HEK293 (cell line): ENCODE data around the gene BLVRB.
A peak's percentile ranks its signal among the peaks of the same experiment; 100 is the strongest.

Experiments used
- CTCF ChIA-PET: fragments of 350-600 bp; formaldehyde crosslinking; extraction: SDS; loops from one replicate; lab custom pipeline; 2021; ENCODE audit warnings: antibody characterized with exemption; lab: Yijun Ruan, JAX
- POLR2A ChIA-PET: fragments of 300-600 bp; formaldehyde crosslinking; extraction: SDS; loops from one replicate; lab custom pipeline; 2020; ENCODE audit warnings: antibody characterized with exemption, inconsistent platforms; lab: Yijun Ruan, JAX
- H3K27ac ChIP-seq: fragments of 200-500 bp; sonication (Bioruptor generic); 2 replicates; pipeline ENCODE4 v1.5.1; 2014; ENCODE audit warnings: low read depth, low read length, control low read depth, inconsistent platforms; ENCODE audit errors: extremely low read depth
- H3K36me3 ChIP-seq, 2 experiments: fragments of 200-500 bp in 1 of 2; sonication (Bioruptor generic) in 1 of 2; 1 replicate in 1 of 2; 2 replicates in 1 of 2; pipeline ENCODE4 v1.5.1; 2014 to 2017; ENCODE audit warnings: inconsistent platforms in 2 of 2, low read length in 2 of 2; ENCODE audit not compliant: control insufficient read depth in 2 of 2, insufficient read depth in 1 of 2
- H3K4me1 ChIP-seq: fragments of 200-500 bp; sonication (Bioruptor generic); 2 replicates; pipeline ENCODE4 v1.5.1; 2014; ENCODE audit warnings: mild to moderate bottlenecking, low read length, inconsistent platforms; ENCODE audit not compliant: control insufficient read depth, insufficient read depth
- H3K4me3 ChIP-seq: 2 replicates; pipeline ENCODE4 v1.5.1; 2011; ENCODE audit warnings: low read depth, mild to moderate bottlenecking, control low read depth, low read length, moderate library complexity
- H3K9me3 ChIP-seq: fragments of 200-500 bp; sonication (Bioruptor generic); 2 replicates; pipeline ENCODE4 v1.5.1; 2014; ENCODE audit warnings: low read depth, low read length, inconsistent platforms; ENCODE audit not compliant: control insufficient read depth, insufficient read depth
- KLF1 ChIP-seq: fragments of 450-650 bp; formaldehyde crosslinking; IDR thresholded peaks from 2 replicates; pipeline ENCODE4 v1.5.1; 2016; ENCODE audit warnings: missing biosample characterization, missing genetic modification characterization
- KLF7 ChIP-seq: fragments of 450-650 bp; formaldehyde crosslinking; IDR thresholded peaks from 2 replicates; pipeline ENCODE4 v1.5.1; 2016; ENCODE audit warnings: missing biosample characterization, missing genetic modification characterization, borderline replicate concordance
- MYNN ChIP-seq: fragments of 450-650 bp; formaldehyde crosslinking; IDR thresholded peaks from 2 replicates; pipeline ENCODE4 v1.5.1; 2016; ENCODE audit warnings: missing biosample characterization, missing genetic modification characterization, borderline replicate concordance
- SP3 ChIP-seq: fragments of 450-650 bp; formaldehyde crosslinking; IDR thresholded peaks from 2 replicates; pipeline ENCODE4 v1.5.1; 2016; ENCODE audit warnings: missing biosample characterization, missing genetic modification characterization
- ZFP37 ChIP-seq: fragments of 450-650 bp; formaldehyde crosslinking; IDR thresholded peaks from 2 replicates; pipeline ENCODE4 v1.5.1; 2016; ENCODE audit warnings: missing biosample characterization, missing genetic modification characterization
- ZNF132 ChIP-seq: fragments of 450-650 bp; formaldehyde crosslinking; IDR thresholded peaks from 2 replicates; pipeline ENCODE4 v1.5.1; 2017; ENCODE audit warnings: missing biosample characterization, missing genetic modification characterization, borderline replicate concordance
- ZNF214 ChIP-seq: fragments of 450-650 bp; formaldehyde crosslinking; IDR thresholded peaks from 2 replicates; pipeline ENCODE4 v1.5.1; 2017; ENCODE audit warnings: missing biosample characterization, mild to moderate bottlenecking, missing genetic modification characterization, borderline replicate concordance
- ZNF366 ChIP-seq: fragments of 450-650 bp; formaldehyde crosslinking; conservative IDR thresholded peaks from 2 replicates; pipeline ENCODE4 v1.5.1; 2016; ENCODE audit warnings: missing biosample characterization, missing genetic modification characterization
- ZNF404 ChIP-seq: fragments of 450-650 bp; formaldehyde crosslinking; IDR thresholded peaks from 2 replicates; pipeline ENCODE4 v1.5.1; 2017; ENCODE audit warnings: missing biosample characterization, missing genetic modification characterization
- ZNF416 ChIP-seq: fragments of 450-650 bp; formaldehyde crosslinking; IDR thresholded peaks from 2 replicates; pipeline ENCODE4 v1.5.1; 2016; ENCODE audit warnings: missing biosample characterization, missing genetic modification characterization
- ZNF433 ChIP-seq: fragments of 450-650 bp; formaldehyde crosslinking; IDR thresholded peaks from 2 replicates; pipeline ENCODE4 v1.5.1; 2016; ENCODE audit warnings: missing biosample characterization, missing genetic modification characterization, low read depth
- ZNF560 ChIP-seq: fragments of 450-650 bp; formaldehyde crosslinking; IDR thresholded peaks from 2 replicates; pipeline ENCODE4 v1.5.1; 2017; ENCODE audit warnings: missing biosample characterization, missing genetic modification characterization, borderline replicate concordance
- ZNF624 ChIP-seq: fragments of 450-650 bp; formaldehyde crosslinking; IDR thresholded peaks from 2 replicates; pipeline ENCODE4 v1.5.1; 2017; ENCODE audit warnings: missing biosample characterization, missing genetic modification characterization
- ZNF768 ChIP-seq: fragments of 450-650 bp; formaldehyde crosslinking; IDR thresholded peaks from 2 replicates; pipeline ENCODE4 v1.5.1; 2018; ENCODE audit warnings: missing biosample characterization, mild to moderate bottlenecking, missing genetic modification characterization
- ZNF791 ChIP-seq: fragments of 450-650 bp; formaldehyde crosslinking; IDR thresholded peaks from 2 replicates; pipeline ENCODE4 v1.5.1; 2016; ENCODE audit warnings: missing biosample characterization, missing genetic modification characterization
- TF ChIP-seq, protein P1 (sequence below): fragments of 450-650 bp; formaldehyde crosslinking; IDR thresholded peaks from 2 replicates; pipeline ENCODE4 v1.5.1; 2016; ENCODE audit warnings: missing biosample characterization, missing genetic modification characterization
- TF ChIP-seq, protein P2 (sequence below): fragments of 450-650 bp; formaldehyde crosslinking; IDR thresholded peaks from 2 replicates; pipeline ENCODE4 v1.5.1; 2016; ENCODE audit warnings: missing biosample characterization, missing genetic modification characterization

BLVRB gene

DNA sequence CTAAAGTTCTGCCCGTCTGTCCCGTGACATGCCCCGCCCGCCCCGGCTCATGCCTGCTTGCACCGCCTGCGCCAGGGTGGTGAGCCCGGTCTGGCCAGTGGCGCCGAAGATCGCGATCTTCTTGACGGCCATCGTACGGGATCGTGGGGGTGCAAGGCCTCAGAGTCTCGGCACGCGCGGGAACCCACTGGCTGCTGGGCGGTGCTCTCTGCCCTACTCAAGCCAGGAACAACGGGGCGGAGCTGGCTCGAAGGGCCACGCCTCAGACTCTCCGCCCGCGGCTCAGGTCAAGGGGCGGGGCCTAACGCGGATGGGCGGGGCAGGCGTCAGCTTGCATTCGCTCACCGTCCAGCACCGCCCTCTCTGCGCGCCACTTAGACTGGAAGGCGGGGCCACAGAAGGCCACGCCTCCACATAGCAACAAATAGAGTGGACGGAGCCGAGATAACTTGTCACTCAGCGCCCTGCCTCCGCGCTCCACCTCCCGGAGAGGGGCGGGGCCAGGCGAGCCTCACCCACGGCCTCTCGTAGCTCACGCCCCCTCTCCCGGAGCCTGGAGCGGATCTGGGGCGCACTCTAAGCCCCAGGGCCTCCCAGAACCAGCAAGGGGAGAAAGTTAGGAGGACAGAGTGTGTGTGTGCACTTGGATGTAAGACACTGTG, at the start of gene BLVRB (continued):
- peak; percentile 98 for TF ChIP-seq KLF1
- TF ChIP-seq, protein P1, sequence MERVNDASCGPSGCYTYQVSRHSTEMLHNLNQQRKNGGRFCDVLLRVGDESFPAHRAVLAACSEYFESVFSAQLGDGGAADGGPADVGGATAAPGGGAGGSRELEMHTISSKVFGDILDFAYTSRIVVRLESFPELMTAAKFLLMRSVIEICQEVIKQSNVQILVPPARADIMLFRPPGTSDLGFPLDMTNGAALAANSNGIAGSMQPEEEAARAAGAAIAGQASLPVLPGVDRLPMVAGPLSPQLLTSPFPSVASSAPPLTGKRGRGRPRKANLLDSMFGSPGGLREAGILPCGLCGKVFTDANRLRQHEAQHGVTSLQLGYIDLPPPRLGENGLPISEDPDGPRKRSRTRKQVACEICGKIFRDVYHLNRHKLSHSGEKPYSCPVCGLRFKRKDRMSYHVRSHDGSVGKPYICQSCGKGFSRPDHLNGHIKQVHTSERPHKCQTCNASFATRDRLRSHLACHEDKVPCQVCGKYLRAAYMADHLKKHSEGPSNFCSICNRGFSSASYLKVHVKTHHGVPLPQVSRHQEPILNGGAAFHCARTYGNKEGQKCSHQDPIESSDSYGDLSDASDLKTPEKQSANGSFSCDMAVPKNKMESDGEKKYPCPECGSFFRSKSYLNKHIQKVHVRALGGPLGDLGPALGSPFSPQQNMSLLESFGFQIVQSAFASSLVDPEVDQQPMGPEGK (tag by site-specific recombination), result peak; percentile 90; the same call in 1 of the 2 replicates
- peak; percentile 94 for TF ChIP-seq KLF7 (tag by site-specific recombination)

DNA sequence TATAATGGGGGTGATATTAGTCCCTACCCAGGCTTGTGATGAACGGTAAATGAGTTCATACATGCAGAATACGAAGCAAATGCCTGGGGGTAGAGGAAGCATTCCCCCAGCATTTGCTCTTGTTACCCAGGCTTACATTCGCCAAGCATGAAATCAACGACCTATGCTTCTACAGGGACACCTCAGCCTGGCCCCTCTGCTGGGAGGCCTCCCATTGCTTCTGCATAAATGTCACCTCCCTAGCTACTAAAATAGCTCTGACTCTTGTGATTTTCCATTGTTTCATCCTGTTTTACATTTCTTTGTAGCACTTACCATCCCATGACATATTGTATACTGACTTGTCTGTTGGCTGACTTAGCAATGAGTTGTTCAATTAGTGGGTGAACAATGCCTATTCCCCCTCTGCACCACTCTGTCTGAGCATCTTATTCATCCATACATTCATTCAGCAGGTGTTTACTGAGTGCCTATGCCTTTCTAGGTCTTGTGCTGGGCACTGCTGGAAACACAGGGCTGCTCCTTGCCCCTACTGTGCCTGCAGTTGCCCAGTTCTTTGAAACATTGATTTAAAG, 48.3 kb upstream of the BLVRB start:
- H3K9me3 ChIP-seq, result no peaks in the 10 kb centered on the region
- TF ChIP-seq ZNF416 (tag by site-specific recombination) (no peak), ZNF791 (tag by site-specific recombination) (no peak), ZNF214 (no peak), SP3 (tag by site-specific recombination) (no peak), MYNN (no peak), ZNF366 (no peak), ZFP37 (no peak), ZNF560 (tag by site-specific recombination) (no peak), ZNF768 (tag by site-specific recombination) (no peak), ZNF132 (tag by site-specific recombination) (no peak), ZNF404 (tag by site-specific recombination) (no peak), ZNF433 (no peak)
- no peaks in the 10 kb centered on the region for H3K4me1 ChIP-seq
- H3K36me3 ChIP-seq, result no peaks in the 10 kb centered on the region
- ChIA-PET CTCF (interaction anchor here (0.6 to 2.1 kb wide), 6 partner anchors 7 to 208 kb away, joined by 3 to 15 read pairs (median 6); partner anchors contain the start of gene BLVRB), POLR2A (no interaction called here)
- H3K4me3 ChIP-seq, result no peak overlapping the region
- no peak overlapping the region for H3K27ac ChIP-seq

DNA sequence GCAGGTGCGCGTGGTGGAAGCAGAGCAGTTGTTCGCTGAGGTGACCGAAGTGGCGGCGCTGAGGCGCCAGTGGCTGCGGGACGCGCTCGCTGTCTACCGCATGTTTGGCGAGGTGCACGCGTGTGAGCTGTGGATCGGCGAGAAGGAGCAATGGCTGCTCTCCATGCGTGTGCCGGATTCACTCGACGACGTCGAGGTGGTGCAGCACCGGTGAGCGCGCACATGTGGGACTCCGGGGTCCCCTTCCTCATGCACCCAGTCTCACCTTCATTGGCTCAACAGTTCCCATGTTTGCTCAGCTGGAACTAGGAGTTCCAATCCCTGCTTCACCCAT, 47.8 kb upstream of the BLVRB start:
- no peaks in the 10 kb centered on the region for H3K4me1 ChIP-seq
- TF ChIP-seq, protein P2, sequence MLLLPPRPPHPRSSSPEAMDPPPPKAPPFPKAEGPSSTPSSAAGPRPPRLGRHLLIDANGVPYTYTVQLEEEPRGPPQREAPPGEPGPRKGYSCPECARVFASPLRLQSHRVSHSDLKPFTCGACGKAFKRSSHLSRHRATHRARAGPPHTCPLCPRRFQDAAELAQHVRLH (tag by site-specific recombination), result 0 out of 2 replicates have a peak, but pooled peaks have one; percentile 24
- TF ChIP-seq ZNF624 (tag by site-specific recombination), result no peak
- no peak overlapping the region for H3K27ac ChIP-seq
- no peak overlapping the region for H3K4me3 ChIP-seq
- no peaks in the 10 kb centered on the region for H3K36me3 ChIP-seq
- no peaks in the 10 kb centered on the region for H3K9me3 ChIP-seq
- CTCF ChIA-PET, result interaction anchor here (0.8 to 2.1 kb wide), 5 partner anchors 8 to 208 kb away, joined by 4 to 15 read pairs (median 8); partner anchors contain the start of gene BLVRB
- POLR2A ChIA-PET, result interaction anchor here (0.9 kb wide), 1 partner anchor 87 kb away, joined by 3 read pairs; the partner anchor contains the start of gene SERTAD1
